CD4-positive, alpha-beta T cell treated with Interferon gamma for 1 hour (primary cell): ENCODE data around the gene SLC35F3.

Experiments
- DNase-seq: peaks from one replicate; pipeline ENCODE4 v3.0.0-alpha.2; 2020

Gene SLC35F3

DNA sequence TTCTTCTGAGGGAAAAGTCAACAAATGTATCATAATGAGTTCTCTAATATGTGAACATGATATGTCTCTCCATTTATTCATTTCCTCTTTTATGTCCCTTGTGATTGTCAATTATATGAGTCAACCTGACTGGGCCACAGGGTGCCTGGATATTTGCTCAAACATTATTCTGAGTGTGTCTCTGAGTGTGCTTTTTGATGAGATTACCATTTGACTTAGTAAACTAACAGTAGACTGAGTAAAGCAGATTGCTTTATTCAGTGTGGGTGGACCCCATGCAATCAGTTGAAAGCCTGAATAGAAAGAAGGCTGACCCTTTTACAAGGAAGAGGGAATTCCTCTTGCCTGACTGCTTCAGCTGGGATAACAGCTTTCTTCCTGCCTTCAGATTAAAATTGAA, 142.6 kb downstream of the SLC35F3 start:
- no peak for DNase-seq

DNA sequence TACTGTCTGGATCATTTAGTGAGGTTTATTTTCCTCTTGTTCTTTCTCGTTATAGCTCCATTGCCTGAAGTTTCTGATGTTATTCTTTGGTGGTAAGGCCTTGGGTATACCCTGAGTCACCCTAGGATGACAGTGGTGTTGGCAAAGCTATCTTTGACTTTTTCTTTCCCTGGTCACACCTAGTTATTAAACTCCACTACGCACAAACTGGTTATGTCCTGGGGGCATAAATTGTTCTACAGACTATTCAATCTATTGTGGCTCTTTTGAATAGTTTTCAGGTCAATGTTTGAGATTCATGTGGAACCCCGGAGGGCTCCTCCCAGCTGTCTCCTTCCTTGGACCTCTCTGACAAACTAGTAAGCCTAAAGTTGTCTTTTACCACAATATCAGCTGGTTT, 157.7 kb downstream of the SLC35F3 start:
- DNase-seq = no peak

DNA sequence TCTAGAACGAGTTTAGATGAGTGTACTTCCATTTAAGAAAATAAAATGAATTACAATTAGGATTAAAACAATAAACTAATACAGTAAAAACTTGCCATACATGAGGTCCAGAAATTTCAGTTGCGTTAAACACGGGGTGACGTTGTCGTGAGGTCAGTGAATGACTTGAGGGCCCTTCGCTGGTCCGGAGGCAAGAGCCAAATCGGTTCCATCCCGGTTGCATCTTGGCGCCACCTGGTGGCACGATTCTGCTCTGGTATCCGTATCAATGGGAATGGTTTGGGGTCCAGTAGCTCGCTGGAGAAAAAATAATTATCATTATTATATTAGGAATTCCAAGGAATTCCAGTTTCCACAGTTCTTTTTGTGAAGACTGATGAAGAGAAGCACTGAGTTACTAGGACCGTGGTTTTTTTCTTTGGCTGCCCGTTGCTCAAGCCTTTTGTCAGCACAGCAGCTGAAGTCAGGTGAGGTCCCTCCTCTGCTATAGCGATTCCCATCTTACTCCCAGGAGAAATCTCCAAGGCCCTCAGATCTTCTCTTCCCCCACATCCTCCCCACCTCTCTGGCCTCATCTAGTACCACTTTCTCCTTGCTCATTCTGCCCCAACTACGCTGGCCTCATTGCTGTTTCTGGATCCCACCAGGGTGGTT, 161.4 kb downstream of the SLC35F3 start:
- DNase-seq = peak; percentile 40

DNA sequence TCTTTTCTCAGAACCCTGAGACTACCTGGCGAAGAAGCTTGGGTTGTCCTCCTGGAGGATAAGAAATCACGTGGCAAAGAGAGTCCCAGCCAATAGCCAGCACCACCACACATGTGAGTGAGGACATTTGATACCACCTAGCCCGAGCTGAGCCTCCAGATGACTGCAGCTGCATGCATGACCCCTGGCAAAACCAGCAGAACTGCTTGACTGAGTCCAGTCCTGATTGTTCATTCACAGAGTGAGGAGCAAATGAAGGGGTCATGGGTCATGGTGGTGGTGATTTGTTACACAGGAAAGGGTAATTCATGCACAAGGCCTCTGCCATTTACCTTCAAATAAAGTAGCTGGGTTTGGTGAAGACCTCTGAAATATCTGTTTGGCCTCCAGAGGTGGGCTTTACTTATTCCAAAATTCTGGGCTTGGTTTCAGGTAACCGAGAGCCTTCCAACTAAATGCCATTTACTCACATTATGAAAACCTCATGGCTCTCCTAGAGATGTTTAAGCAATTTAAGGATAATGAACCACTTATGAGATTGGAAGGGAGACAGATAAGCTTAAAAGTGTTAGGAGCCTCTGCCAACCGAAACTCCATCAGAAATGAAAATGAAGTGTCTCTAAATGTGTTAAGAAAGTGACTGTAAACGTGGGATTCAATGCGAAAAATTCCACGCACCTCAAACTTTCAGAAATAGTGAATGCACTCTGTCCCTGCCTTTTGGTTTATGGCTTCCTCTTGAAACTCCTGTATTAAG, 163.3 kb downstream of the SLC35F3 start:
- no peak for DNase-seq

DNA sequence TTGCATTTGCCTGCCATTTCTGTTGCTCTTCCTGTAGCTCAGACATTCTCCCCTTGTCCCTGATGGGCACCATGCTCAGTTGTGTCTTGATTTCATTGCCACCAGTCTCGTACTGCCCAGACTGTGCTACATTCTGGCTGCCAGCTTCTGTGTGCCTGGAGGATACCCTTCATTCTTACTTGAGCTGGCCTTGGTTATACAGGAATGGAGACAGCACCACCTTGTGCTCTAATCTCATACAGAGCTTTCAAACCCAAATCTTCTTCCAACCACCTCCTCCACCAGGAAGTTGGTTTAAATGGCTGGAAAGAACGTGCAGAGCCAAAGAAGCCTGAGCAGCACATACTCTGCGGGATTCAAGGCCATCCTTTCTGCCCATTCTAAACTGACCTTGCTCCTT, 165.3 kb downstream of the SLC35F3 start:
- DNase-seq = no peak

DNA sequence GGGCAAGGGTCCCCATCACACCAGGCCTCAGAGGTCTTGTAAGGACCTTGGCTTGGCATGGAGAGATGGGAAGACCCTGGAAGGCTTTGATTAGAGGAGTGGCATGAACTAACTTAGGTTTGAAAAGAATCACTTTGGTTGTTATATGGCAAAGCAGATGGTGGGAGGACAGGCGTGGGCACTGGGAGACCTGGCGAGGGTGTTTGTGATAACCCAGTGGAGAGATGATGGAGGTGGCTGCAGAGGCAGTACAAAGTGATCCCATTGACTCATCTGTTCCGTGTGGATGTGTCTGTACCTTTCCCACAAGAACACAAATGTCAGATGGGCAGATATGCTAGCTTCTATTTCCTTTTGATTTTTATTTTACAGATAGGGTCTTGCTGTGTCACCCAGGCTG, 168.3 kb downstream of the SLC35F3 start:
- no peak for DNase-seq

DNA sequence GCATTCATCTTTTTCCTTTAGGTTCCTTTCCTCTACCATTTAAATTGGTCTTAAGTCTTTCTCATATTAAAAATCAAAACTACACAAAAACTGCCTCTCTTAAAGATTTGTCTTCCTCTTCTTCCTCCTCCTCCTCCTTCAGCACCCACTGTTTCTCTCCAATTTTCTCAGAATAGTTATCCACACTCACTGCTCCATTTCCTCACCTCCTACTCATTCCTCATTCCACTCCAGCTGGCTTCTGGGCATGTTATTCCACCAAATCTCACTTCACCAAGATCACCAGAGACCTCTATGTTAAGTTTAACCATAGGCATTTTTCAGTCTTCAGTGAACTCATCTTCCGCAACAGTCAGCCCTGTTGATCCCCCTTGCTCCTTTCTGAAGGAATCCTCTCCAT, 173.7 kb downstream of the SLC35F3 start:
- no peak for DNase-seq

DNA sequence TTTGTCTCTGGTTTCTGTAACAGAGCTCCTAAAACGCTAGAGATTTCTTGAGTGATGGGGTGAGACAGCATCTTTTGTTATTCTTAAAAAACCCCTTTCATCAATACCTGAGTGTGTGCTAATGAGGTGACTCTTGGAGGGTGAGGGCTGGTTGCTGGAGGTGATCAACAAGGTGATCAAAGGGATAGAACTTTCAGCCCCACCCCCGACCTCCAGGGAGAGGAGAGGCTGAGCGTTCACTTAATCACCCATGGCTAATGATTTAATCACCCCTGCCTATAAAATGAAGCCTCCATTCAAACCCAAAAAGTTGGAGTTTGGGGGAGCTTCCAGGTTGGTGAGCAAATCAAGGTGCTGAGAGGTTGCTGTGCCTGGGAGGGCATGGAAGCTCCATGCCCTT, 175.4 kb downstream of the SLC35F3 start:
- no peak for DNase-seq

DNA sequence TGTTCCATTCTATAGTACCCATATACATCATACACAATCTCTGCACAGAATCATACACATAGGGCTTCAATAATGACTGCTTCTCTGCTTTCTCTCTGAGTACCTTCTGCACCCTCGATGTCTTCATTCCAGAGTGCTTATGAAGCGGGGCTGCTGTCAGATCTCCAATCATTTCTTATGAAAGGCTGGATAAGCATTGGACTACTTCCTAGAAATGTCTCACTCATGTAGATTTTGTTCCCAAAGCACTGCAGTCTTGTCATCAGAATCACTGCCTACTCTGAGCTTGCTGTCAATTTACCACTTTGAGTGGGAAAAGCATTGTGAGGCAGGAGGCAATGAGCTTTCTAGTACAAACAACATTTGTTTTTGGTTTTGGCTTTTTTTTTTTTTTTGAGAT, 179.0 kb downstream of the SLC35F3 start:
- DNase-seq = no peak

DNA sequence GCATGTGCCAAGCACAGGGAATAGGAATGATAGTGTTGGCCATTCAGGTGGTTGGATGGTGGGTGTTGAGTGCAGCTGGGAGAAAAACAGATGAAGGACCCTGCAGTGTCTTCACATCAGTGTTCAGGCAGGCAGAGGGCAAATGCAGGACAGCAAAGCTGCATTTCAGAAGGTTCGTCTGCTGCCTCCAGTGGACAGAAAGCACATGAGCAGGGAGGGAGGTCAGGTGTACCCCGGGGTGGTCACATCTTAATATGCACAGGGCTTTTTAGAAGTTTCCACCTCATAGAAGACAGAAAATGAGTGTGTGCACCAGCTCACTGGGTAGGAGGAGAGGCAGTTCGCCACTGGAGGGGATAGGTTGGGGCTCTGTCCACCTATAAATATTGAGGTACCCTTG, 184.9 kb downstream of the SLC35F3 start:
- DNase-seq = no peak

DNA sequence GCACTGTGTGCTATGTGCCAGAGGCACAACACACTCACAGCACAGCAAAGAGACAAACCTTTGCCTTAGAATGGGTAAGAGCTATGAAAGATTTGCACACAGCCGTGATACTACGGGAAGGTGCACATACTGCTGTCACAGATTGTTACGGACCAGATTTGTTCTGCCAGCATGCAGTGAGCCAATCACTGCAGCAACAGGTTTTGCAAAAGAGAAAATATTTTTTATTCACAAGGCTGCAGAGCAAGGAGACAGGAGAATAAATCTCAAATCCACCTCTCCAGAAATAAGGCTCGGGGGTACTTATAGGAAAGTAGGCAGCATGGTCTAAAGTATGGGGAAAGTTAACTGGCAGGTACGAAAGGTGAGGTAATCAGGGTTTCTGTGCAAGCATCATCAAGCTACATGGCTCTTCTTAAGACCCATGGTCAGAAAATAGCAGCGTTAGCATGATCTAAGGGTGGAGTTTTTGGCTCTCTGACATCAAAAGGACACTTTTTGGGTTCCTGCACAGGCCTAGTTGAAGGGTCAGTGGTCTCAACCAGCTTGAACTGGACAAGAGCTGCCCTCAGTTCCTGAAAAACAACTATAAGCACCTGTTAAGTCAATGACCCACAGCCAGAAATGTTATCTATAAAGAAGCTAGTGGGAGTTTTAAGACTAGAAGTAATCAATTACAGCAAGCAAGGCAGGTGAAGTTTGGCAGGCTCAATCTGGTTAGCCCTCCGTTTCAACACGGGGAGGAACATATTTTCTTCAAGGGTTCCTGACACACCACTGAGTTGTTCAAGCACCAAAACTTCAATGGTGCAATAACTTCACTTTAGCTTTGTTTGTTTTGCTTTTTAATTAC, 186.0 kb downstream of the SLC35F3 start:
- no peak for DNase-seq

DNA sequence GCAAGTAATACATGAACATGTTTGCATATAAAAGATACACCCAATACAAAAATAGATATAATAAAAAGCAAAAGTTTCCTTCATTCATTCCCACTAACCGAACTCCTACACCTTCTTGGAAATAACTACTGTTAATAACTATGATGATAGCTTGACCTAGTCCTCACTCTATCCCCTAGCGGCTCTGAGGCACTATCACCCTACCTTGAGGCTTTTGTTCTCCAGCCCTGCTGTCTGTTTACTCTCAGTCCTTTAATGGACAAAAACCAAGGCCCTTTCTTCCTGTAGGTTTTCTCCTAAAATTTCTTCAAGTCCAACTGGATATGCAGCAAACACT, 186.6 kb downstream of the SLC35F3 start:
- no peak for DNase-seq

DNA sequence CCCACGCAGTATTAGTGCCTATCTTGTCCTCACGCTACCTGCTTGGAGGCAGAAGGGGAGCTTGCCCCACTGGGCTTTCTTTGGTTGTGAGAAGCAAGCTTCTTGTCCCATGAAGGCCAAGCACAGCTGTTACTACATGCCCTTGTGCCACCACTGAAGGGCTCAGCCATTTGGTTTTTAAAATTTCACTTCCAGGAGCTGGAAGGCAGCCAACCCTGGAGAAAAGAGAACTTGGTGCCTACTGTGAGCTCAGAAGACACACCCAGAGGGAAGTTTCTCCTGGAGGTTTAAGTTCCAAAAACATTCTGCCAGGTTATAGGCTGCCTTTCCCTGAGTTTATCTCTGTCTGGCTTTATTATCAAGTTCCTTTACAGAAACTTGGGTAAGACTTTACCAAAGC, 187.4 kb downstream of the SLC35F3 start:
- no peak for DNase-seq

DNA sequence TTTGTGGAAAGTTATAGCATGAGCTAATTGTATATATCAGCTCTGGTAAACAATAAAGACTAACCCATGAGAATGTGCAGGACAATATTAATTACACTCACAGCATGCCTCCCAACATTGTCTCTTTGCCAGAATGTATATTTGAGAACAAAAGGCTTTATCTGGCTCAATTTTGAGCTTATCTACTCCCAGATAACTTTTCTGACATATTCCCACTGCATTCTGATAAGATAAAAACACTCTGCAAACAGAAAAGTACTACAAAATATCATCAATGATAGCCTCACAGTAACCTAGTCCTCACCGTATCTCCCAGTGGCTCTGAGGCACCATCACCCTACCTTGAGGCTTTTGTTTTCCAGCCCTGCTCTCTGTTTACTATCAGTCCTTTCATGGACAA, 188.6 kb downstream of the SLC35F3 start:
- DNase-seq = no peak

DNA sequence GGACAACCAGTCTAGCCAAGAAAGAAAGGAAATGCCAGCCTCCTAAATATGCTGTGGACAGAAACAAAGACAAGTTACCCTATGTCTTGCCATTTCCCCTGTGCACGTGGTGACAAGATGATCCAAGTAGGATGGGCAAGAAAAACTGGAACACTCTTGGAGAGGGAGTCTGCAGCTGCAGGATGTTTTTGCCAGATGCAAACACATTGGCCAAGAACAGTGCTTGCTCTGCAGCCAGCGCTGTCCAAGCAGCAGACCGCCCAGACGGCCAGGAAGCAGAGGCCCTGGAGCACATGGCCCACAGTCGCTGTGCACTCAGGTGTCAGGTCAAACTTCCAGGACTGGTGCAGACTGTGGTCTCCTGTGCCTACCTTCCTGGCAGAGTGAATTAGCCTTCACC, 189.3 kb downstream of the SLC35F3 start:
- no peak for DNase-seq

DNA sequence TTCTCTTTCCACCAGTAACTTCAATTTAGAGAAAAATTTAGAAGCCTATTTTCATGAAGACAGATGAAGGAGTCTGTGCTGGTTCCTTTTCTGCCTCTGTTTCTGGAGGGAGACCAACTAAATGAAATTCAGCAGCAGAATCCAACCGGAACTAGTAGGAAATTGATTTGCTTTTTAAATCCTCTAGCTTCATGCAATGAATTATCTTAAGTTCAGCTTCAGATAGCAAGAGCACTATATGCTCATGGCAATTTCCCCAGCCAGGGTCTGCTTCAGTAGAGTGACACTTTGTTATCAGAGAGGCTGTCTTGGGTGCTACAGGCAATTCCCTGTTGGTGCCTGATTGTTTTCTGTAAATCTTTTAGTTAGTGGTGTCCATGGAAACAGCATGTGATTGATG, 189.7 kb downstream of the SLC35F3 start:
- no peak for DNase-seq

DNA sequence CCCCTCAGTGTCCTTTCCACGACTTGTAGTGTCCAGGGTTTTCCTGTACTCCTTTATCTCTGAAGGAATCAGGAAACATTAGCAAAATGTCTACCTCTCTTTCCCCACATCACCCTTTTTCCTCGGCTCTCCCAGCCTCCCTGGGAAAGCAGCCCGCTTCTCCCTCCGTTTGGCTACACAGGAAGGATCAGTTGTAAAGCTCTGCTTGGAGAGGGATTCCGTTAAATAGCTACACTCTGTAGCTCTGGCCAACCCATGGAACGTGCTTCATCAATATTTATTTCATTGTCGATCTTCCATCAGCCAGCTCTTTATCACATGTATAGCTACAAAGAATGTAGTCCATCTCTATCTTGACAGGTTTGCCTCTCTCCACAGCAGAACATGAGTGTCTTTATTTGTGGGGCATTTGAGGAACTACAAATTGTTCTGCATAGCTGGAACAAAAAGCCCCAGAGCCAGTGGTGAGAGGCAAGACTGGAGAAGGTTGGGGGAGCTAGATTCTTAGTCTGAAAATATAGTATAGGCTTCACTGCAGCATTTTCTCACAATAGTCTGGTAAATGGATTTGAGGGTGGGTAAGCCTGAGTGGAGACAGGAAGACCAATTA, 191.8 kb downstream of the SLC35F3 start:
- no peak for DNase-seq

DNA sequence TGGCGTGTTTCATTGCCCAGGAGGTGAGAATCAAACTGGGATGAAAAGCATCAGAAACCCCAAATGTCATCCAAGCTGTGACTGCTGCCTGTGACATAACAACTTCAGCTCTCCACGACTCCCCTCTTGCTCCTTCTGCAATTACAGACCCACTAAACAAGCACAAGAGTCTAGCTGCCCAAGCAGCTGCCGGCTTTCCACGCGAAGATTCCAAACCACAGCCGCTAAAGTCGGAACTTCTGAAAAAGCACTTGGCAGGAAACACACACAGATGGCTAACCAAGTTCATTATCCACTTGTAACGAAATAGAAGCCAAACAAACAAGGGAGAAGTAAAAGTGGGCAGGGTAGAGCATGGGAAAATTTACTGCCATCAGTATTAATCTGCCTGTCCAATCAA, 198.1 kb downstream of the SLC35F3 start:
- DNase-seq = no peak

DNA sequence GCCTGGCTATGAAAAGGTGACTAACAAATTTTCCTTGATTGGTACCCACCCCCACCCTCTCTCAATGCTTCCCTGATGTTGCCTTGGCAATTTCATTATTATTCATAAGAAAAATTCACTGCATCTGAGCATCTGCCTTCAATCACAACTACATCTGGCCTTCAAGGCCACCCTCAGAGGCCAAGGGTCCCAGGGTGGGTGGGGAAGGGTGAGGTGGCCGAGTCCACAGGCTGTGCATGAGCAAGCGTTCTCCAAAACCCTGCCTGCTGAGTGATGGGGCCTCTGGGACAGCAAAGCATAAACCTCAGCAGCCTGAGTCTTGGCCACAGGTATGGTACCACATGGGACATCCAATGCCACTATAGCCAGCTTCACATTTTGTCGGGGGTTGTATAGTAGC, 198.7 kb downstream of the SLC35F3 start:
- DNase-seq = no peak

DNA sequence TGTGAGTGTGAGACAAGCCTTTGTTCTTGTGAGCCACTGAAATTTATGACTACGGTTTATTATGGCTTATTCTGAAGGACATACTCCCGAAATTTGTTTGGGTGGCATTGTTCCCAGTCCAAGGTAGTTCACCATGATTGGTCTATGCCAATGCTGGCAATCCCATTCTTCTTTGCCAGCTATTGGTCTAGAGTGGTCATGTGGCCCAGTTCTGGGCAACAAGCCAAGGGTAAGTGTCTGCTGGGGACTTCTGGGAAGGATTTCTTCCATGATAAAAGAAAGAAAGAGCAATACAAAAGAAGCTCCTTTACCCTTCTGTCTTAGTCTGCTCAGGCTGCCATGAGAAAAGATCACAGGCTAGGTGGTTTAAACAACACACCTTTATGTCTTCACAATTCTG, 201.6 kb downstream of the SLC35F3 start:
- no peak for DNase-seq

DNA sequence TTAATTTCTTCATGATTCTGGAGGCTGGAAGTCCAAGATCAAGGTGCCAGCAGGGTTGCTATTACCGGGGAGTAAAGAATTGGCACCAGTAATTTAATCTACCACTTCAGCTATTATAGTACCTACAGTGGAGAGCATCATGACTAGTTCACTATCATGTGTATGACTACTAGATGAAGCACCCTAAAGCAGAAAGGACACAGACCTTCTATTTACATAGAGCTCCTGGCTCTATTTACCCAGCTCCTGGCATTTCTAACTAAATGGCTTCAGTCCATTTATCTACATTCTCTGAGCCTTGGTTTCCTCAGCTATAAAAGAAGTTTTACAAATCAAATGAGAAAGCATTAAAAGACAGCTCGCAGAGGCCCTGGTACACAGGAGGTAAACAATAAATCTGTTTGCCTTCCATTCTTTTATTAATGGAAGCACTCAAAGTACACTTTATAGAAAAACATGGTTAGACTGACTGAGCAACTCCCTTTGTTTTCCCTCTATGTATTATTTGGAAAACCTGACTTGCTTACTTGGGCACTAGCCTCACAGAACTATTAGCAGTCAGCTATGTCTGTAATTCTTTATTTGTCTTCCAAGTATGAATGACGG, 203.0 kb downstream of the SLC35F3 start:
- DNase-seq = no peak

DNA sequence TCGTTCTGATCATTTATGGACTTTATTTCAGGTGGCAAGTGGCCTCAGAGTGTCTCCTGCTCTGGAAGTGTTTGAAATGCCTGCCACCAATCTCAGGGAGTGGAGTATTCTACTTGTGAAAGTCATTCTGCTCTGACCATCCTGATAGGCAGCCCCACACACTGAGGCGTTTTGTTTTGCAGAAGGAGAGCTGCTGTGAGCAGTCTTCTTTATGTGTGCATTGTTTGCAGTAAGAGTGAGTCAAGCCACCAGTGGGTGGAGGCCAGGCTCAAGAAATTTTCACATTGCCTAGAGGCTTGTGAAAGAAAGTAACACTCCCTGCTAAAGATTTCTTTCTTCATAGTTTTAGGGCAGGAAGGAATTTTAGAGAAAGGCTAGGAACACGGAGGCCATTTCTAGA, 204.4 kb downstream of the SLC35F3 start:
- no peak for DNase-seq

DNA sequence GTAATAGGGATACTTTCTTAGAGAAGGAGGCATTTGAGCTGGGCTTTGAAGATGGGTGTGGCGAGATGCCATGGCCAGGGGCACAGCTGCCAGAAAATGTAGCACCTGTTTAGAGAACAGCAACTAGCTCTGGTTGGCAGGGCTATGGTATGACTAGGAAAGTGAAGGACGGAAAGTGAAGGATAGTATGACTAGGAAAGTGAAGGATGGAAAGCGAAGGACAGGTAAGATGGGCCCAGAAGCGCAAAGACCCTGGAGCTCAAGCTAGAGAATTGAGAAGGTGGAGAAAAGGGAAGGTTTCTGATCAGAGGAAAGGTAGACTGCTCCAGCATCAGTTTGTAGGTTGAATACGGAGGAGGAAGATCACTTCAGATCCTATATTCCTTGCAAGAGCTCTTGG, 205.4 kb downstream of the SLC35F3 start:
- no peak for DNase-seq
